Caco-2 (cell line): ENCODE results near the gene HSD17B8. TPM values are rescaled to one million over a fixed set of nuclear protein-coding genes. Genes with fewer than 3 reads are reported as not detected.

ENCODE experiments used
- BruUV-seq: library from RNA; stranded (reverse); fragments of 400-500 nt; replicated peaks from 2 replicates; lab custom pipeline; 2021; lab: Mats Ljungman, UMichigan
- CTCF ChIA-PET: fragments of 300-600 bp; sonication (Branson Sonifier 250); formaldehyde crosslinking; loops from one replicate; lab custom pipeline; 2022; ENCODE audit warnings: antibody characterized with exemption; lab: Charles Lee
- POLR2A ChIA-PET: fragments of 300-600 bp; sonication (Branson Sonifier 250); formaldehyde crosslinking; loops from one replicate; lab custom pipeline; 2022; ENCODE audit warnings: antibody characterized with exemption; lab: Charles Lee
- DNase-seq, 2 experiments: peaks; one replicate each; pipeline versions ENCODE4 v3.0.0 to v3.0.0-alpha.2; 2020 to 2022
- H3K27me3 ChIP-seq: replicated peaks from 2 replicates; pipeline ENCODE4 v1.6.0; 2011; ENCODE audit warnings: low read length; ENCODE audit not compliant: control insufficient read depth, insufficient read depth
- H3K36me3 ChIP-seq: 2 replicates; pipeline ENCODE4 v1.5.1; 2011; ENCODE audit warnings: low read length; ENCODE audit not compliant: control insufficient read depth, insufficient read depth
- H3K4me1 ChIP-seq: fragments of 250-450 bp; sonication (Bioruptor Pico); 2 replicates; pipeline ENCODE4 v1.5.1; 2020; ENCODE audit warnings: mild to moderate bottlenecking
- H3K4me3 ChIP-seq: 2 replicates; pipeline ENCODE4 v1.5.1; 2011; ENCODE audit warnings: low read depth, mild to moderate bottlenecking, control low read depth, low read length
- H3K9me3 ChIP-seq: fragments of 250-450 bp; sonication (Bioruptor Pico); 2 replicates; pipeline ENCODE4 v1.5.1; 2020; ENCODE audit warnings: mild to moderate bottlenecking, moderate library complexity
- H3K27ac Mint-ChIP-seq: one replicate; pipeline ENCODE4 v1.8.0; 2022; ENCODE audit warnings: mixed read lengths; ENCODE audit not compliant: unreplicated experiment
- H3K27me3 Mint-ChIP-seq: one replicate; pipeline ENCODE4 v1.8.0; 2022; ENCODE audit warnings: mixed read lengths; ENCODE audit not compliant: insufficient read depth, unreplicated experiment
- H3K36me3 Mint-ChIP-seq: one replicate; pipeline ENCODE4 v1.8.0; 2022; ENCODE audit warnings: mild to moderate bottlenecking, mixed read lengths; ENCODE audit not compliant: insufficient read depth, unreplicated experiment
- H3K4me1 Mint-ChIP-seq: one replicate; pipeline ENCODE4 v1.8.0; 2022; ENCODE audit warnings: low read depth, mixed read lengths; ENCODE audit not compliant: unreplicated experiment
- H3K4me3 Mint-ChIP-seq: one replicate; pipeline ENCODE4 v1.8.0; 2022; ENCODE audit warnings: mild to moderate bottlenecking, moderate library complexity, mixed read lengths; ENCODE audit not compliant: unreplicated experiment
- H3K9me3 Mint-ChIP-seq: one replicate; pipeline ENCODE4 v1.8.0; 2022; ENCODE audit warnings: mixed read lengths; ENCODE audit not compliant: unreplicated experiment
- intact Hi-C: fragments of 100-400 bp; cut with micrococcal nuclease; formaldehyde crosslinking; loops from one replicate; pipeline ENCODE4 v1.10.0; 2022; ENCODE audit not compliant: unreplicated experiment
- total RNA-seq: library from RNA; stranded (reverse); gene quantifications from 2 replicates; pipeline ENCODE4 v1.2.3, GENCODE V29; 2022
- TF ChIP-seq, protein P1 (sequence below), 2 experiments: fragments of 200-600 bp in 1 of 2; IDR thresholded peaks; 1 replicate in 1 of 2; 2 replicates in 1 of 2; pipeline versions ENCODE4 v1.5.1 to v1.8.0; 2011 to 2022; ENCODE audit warnings: antibody characterized with exemption in 1 of 2, control low read depth in 1 of 2, inconsistent platforms in 1 of 2, low read depth in 1 of 2, low read length in 1 of 2, mild to moderate bottlenecking in 1 of 2, moderate library complexity in 1 of 2; ENCODE audit not compliant: insufficient read depth in 1 of 2, severe bottlenecking in 1 of 2, unreplicated experiment in 1 of 2

HSD17B8 gene
- total RNA-seq, 1 experiment from 2014 or later, result 10.0 TPM

DNA sequence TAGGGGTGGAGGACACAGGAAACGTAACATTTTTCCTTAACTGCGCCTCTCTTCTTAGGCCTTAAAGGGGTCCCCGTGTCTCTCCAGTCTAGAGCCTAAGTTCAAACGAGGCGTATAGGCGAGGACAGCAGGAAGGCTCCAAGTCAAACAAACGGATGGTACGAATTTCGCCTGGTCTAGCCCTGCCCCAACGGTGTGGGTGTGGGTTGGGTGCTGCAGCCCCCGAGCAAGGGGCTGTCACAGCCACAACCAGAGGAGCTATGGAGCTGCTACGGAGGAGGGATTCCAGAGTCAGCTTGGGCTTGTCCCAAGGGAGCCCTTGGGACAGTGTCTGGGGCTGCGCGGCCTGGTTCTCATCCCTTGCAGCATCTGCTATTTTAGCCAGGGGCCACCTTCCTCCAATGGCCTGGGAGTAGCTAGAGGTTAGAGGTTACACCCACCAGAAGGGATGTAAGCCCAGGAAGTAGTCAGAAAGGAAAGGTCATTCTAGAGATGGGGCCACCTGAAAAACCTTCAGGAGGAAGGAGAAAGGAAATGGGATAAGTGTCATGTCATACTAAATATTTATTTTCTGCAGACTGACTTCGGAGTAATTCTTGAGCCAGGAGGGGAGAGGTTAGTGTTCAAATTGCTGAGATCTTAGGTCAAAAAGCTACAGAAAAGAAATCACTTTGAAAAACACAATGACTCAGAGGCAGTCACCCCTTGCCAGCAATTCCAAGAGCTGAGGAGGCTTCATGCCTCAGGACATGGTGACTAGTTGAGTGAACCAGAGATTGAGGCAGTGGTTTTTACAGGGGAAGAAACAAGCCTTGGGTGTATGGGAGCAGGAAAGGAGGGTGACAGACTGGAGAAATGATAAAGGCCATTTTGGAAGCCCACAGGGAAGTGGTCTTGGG is 45.5 kb downstream of the HSD17B8 start:
- CTCF ChIA-PET, result interaction anchor here (0.6 to 2.1 kb wide), 8 partner anchors 12 to 356 kb away, joined by 3 to 15 read pairs (median 4); partner anchors contain the start of genes RING1, RPS18 and VPS52
- peaks cover 27% of the 10 kb centered on the region for H3K36me3 Mint-ChIP-seq
- peak overlapping the region; percentile 75 for H3K27ac Mint-ChIP-seq
- no peaks in the 10 kb centered on the region; the same call in 1 of the 2 replicates for H3K36me3 ChIP-seq
- peak overlapping the region; percentile 49 for H3K4me3 ChIP-seq
- H3K4me1 Mint-ChIP-seq, result peaks cover 10% of the 10 kb centered on the region
- no peaks in the 10 kb centered on the region for H3K27me3 ChIP-seq
- BruUV-seq, result TSS peak; percentile 58
- H3K9me3 ChIP-seq, result no peaks in the 10 kb centered on the region
- H3K4me1 ChIP-seq, result peaks cover 5% of the 10 kb centered on the region; the same call in 1 of the 2 replicates
- H3K27me3 Mint-ChIP-seq, result no peaks in the 10 kb centered on the region
- no peaks in the 10 kb centered on the region for H3K9me3 Mint-ChIP-seq
- POLR2A ChIA-PET, result interaction anchor here (0.5 to 2.7 kb wide), 5 partner anchors 21 to 278 kb away, joined by 3 to 18 read pairs (median 11); partner anchors contain the start of genes PFDN6, RING1, RPS18 and VPS52
- peak overlapping the region; percentile 85 for H3K4me3 Mint-ChIP-seq
- intact Hi-C loops, result loop anchor here (1.0 to 2.0 kb wide), 3 partner anchors 21 to 356 kb away; partner anchors contain the start of gene VPS52
- no peak for DNase-seq
- TF ChIP-seq, protein P1, sequence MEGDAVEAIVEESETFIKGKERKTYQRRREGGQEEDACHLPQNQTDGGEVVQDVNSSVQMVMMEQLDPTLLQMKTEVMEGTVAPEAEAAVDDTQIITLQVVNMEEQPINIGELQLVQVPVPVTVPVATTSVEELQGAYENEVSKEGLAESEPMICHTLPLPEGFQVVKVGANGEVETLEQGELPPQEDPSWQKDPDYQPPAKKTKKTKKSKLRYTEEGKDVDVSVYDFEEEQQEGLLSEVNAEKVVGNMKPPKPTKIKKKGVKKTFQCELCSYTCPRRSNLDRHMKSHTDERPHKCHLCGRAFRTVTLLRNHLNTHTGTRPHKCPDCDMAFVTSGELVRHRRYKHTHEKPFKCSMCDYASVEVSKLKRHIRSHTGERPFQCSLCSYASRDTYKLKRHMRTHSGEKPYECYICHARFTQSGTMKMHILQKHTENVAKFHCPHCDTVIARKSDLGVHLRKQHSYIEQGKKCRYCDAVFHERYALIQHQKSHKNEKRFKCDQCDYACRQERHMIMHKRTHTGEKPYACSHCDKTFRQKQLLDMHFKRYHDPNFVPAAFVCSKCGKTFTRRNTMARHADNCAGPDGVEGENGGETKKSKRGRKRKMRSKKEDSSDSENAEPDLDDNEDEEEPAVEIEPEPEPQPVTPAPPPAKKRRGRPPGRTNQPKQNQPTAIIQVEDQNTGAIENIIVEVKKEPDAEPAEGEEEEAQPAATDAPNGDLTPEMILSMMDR (IDR thresholded peaks at IDR 0.05; ENCODE audit: insufficient read depth in 1 of 2, low read depth in 1 of 2, low read length in 1 of 2, severe bottlenecking in 1 of 2, unreplicated experiment in 1 of 2), result no peak

DNA sequence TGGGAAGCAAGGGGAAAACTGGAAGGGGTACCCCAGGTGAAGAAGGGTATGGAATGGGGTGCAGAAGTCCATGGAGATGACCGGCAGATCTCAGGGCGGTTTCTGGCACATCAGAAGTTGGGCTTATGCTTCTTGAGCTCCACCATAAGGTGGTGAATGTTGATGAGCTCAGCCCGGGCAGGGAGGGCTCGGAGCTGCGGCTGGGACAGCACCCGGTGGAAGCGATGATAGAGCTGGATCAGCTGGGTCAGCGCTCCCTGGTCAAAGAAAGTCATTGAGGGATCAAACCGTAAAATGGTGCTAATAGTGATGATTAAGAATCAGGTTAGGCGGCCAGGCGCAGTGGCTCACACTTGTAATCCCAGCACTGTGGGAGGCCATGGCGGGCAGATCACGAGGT is 46.3 kb downstream of the HSD17B8 start:
- Histone ChIP-seq H3K9me3 (no peaks in the 10 kb centered on the region), H3K4me1 (peaks cover 5% of the 10 kb centered on the region; the same call in 1 of the 2 replicates), H3K27me3 (no peaks in the 10 kb centered on the region), H3K36me3 (no peaks in the 10 kb centered on the region; the same call in 1 of the 2 replicates), H3K4me3 (no peak overlapping the region)
- Mint-ChIP-seq H3K4me3 (no peak overlapping the region), H3K9me3 (no peaks in the 10 kb centered on the region), H3K36me3 (peaks cover 30% of the 10 kb centered on the region), H3K27me3 (no peaks in the 10 kb centered on the region), H3K4me1 (peaks cover 10% of the 10 kb centered on the region), H3K27ac (no peak overlapping the region)
- intact Hi-C loops, result no loop called here
- no TSS peak for BruUV-seq
- TF ChIP-seq, protein P1 (IDR thresholded peaks at IDR 0.05; ENCODE audit: insufficient read depth in 1 of 2, low read depth in 1 of 2, low read length in 1 of 2, severe bottlenecking in 1 of 2, unreplicated experiment in 1 of 2), result no peak
- no peak for DNase-seq
- CTCF ChIA-PET, result no interaction called here
- POLR2A ChIA-PET, result no interaction called here

DNA sequence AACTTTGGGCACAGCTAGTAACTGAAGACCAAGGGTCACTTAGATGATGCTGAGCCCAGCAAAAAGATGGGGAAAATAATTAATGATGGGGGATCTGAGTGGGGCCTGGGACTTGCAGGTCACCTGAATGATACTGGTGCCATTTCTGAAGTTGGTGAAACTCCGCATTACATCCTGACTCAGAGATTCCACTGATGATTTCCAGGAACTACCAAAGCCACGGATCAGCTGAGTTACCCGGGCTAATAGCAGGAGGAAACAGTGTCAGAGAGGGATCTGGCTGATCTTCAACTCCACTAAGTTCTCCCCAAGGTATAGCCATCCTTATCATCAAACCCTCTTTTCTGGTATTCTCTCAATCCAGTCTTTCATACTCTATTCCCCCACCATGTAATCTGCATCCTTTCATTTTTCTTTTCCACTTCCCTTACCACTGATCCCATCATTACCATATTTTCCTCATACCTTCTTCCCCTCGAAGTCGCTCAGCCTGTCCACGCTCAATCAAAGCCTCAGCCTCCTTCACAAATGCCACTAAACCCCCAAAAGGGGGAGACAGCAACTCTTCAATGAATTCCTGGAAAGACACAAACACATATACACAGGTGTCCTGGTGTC is 47.0 kb downstream of the HSD17B8 start:
- H3K36me3 ChIP-seq, result no peaks in the 10 kb centered on the region
- intact Hi-C loops, result no loop called here
- H3K27me3 ChIP-seq, result no peaks in the 10 kb centered on the region
- TF ChIP-seq, protein P1 (IDR thresholded peaks at IDR 0.05; ENCODE audit: insufficient read depth in 1 of 2, low read depth in 1 of 2, low read length in 1 of 2, severe bottlenecking in 1 of 2, unreplicated experiment in 1 of 2), result no peak
- H3K4me1 Mint-ChIP-seq, result peaks cover 10% of the 10 kb centered on the region
- no TSS peak for BruUV-seq
- H3K9me3 ChIP-seq, result no peaks in the 10 kb centered on the region
- ChIA-PET POLR2A (no interaction called here), CTCF (no interaction called here)
- H3K27ac Mint-ChIP-seq, result no peak overlapping the region
- H3K27me3 Mint-ChIP-seq, result no peaks in the 10 kb centered on the region
- H3K4me1 ChIP-seq, result peaks cover 5% of the 10 kb centered on the region; the same call in 1 of the 2 replicates
- no peak overlapping the region for H3K4me3 Mint-ChIP-seq
- no peak overlapping the region for H3K4me3 ChIP-seq
- no peak for DNase-seq
- H3K36me3 Mint-ChIP-seq, result peaks cover 33% of the 10 kb centered on the region
- H3K9me3 Mint-ChIP-seq, result no peaks in the 10 kb centered on the region
